Measurements from ENCODE around the gene HIPK2. TPM values are rescaled to one million over a fixed set of nuclear protein-coding genes. Genes with fewer than 3 reads are reported as not detected.

HIPK2 gene
- polyA plus RNA-seq, 3 donors = 1.6 to 12.1 (median 3.0) TPM

GRCh38 chr7:139776486-139777132 lies 1.2 kb downstream of the HIPK2 start:
- H3K79me2 ChIP-seq (ENCODE audit: insufficient read depth, low read length) = peaks cover 59% of the 10 kb centered on the region
- peak overlapping the region; percentile 94 for H3K4me2 ChIP-seq (replicated peaks; ENCODE audit: extremely low read depth, low read length, poor library complexity, severe bottlenecking)
- peak overlapping the region; percentile 89 for H3K9ac ChIP-seq (ENCODE audit: insufficient read depth, low read length, poor library complexity, severe bottlenecking)
- H3K4me1 ChIP-seq (ENCODE audit: control insufficient read depth in 1 of 2, insufficient read depth in 2 of 2, low read length in 2 of 2) = peaks cover 46 to 54% of the 10 kb centered on the region in 2 donors
- no peak for TF ChIP-seq CTCF (IDR thresholded peaks at IDR 0.05)
- peak overlapping the region; percentile 47 for H2AFZ ChIP-seq (ENCODE audit: insufficient read depth, low read depth, low read length, poor library complexity, severe bottlenecking)
- Mint-ChIP-seq H3K4me3 (peak overlapping the region; percentile 99 to 100), H3K27me3 (ENCODE audit: low read depth in 3 of 3) (peaks cover 19 to 22% (median 21%) of the 10 kb centered on the region in 3 donors), H3K9me3 (peaks cover 0 to 6% (median 0%) of the 10 kb centered on the region in 7 donors), H3K4me1 (peaks cover 52% of the 10 kb centered on the region), H3K36me3 (peaks cover 20 to 35% of the 10 kb centered on the region in 2 donors), H3K27ac (peak overlapping the region; percentile 90 to 99 (median 97))
- WGBS (ENCODE audit: insufficient coverage) = 0% methylated on average over 12 of the region's 26 CpGs
- H3K27ac ChIP-seq (ENCODE audit: low read depth in 1 of 2, low read length in 2 of 2) = peak overlapping the region; percentile 86 to 94
- peaks cover 12 to 15% of the 10 kb centered on the region in 2 donors for H3K27me3 ChIP-seq (ENCODE audit: control insufficient read depth in 2 of 2, insufficient read depth in 2 of 2, low read length in 2 of 2)
- intact Hi-C loops (cut with micrococcal nuclease) = loop anchor here (5.0 to 10.0 kb wide), 5 partner anchors 48 to 138 kb away; partner anchors contain the start of gene TBXAS1 (in 2 of the 2)
- peak in 2 of 3 donors; percentile 26 to 34 for DNase-seq
- peaks cover 0 to 7% of the 10 kb centered on the region in 2 donors for H3K36me3 ChIP-seq (replicated peaks in 1 of 2; ENCODE audit: control insufficient read depth in 1 of 2, insufficient read depth in 2 of 2, low read length in 2 of 2)
- peaks cover 32% of the 10 kb centered on the region for H4K20me1 ChIP-seq (ENCODE audit: insufficient read depth, low read length)
- peak overlapping the region; percentile 73 to 90 (median 89) for H3K4me3 ChIP-seq (replicated peaks in 1 of 3; ENCODE audit: low read depth in 2 of 3, low read length in 3 of 3)
- H3K9me3 ChIP-seq (replicated peaks in 1 of 2; ENCODE audit: control insufficient read depth in 1 of 2, insufficient read depth in 1 of 2, low read length in 2 of 2) = no peaks in the 10 kb centered on the region

GRCh38 chr7:139775829-139776266 lies 1.9 kb downstream of the HIPK2 start:
- 0% methylated on average over 1 of the region's 11 CpGs for WGBS (ENCODE audit: insufficient coverage)
- H3K27me3 Mint-ChIP-seq (ENCODE audit: low read depth in 3 of 3) = peaks cover 16 to 19% (median 18%) of the 10 kb centered on the region in 3 donors
- Histone ChIP-seq H3K4me1 (ENCODE audit: control insufficient read depth in 1 of 2, insufficient read depth in 2 of 2, low read length in 2 of 2) (peaks cover 53 to 61% of the 10 kb centered on the region in 2 donors), H3K4me3 (replicated peaks in 1 of 3; ENCODE audit: low read depth in 2 of 3, low read length in 3 of 3) (peak overlapping the region; percentile 73 to 90 (median 89)), H3K79me2 (ENCODE audit: insufficient read depth, low read length) (peaks cover 61% of the 10 kb centered on the region), H3K27ac (ENCODE audit: low read depth in 1 of 2, low read length in 2 of 2) (peak overlapping the region; percentile 38 to 94), H3K9ac (ENCODE audit: insufficient read depth, low read length, poor library complexity, severe bottlenecking) (peak overlapping the region; percentile 89), H3K27me3 (ENCODE audit: control insufficient read depth in 2 of 2, insufficient read depth in 2 of 2, low read length in 2 of 2) (peaks cover 12 to 15% of the 10 kb centered on the region in 2 donors), H2AFZ (ENCODE audit: insufficient read depth, low read depth, low read length, poor library complexity, severe bottlenecking) (peak overlapping the region; percentile 47), H3K9me3 (replicated peaks in 1 of 2; ENCODE audit: control insufficient read depth in 1 of 2, insufficient read depth in 1 of 2, low read length in 2 of 2) (no peaks in the 10 kb centered on the region), H4K20me1 (ENCODE audit: insufficient read depth, low read length) (peaks cover 37% of the 10 kb centered on the region), H3K36me3 (replicated peaks in 1 of 2; ENCODE audit: control insufficient read depth in 1 of 2, insufficient read depth in 2 of 2, low read length in 2 of 2) (peaks cover 0 to 7% of the 10 kb centered on the region in 2 donors), H3K4me2 (replicated peaks; ENCODE audit: extremely low read depth, low read length, poor library complexity, severe bottlenecking) (peak overlapping the region; percentile 94)
- peak overlapping the region; percentile 90 to 99 (median 97) for H3K27ac Mint-ChIP-seq
- H3K36me3 Mint-ChIP-seq = peaks cover 23 to 41% of the 10 kb centered on the region in 2 donors
- H3K4me3 Mint-ChIP-seq = peak overlapping the region; percentile 99 to 100
- peaks cover 0 to 6% (median 0%) of the 10 kb centered on the region in 7 donors for H3K9me3 Mint-ChIP-seq
- intact Hi-C loops (cut with micrococcal nuclease) = loop anchor here (5.0 to 10.0 kb wide), 5 partner anchors 49 to 139 kb away; partner anchors contain the start of gene TBXAS1 (in 2 of the 2)
- peak; percentile 64 to 81 (median 75) for DNase-seq
- peak; percentile 80 for TF ChIP-seq CTCF (IDR thresholded peaks at IDR 0.05)
- H3K4me1 Mint-ChIP-seq = peaks cover 60% of the 10 kb centered on the region

Measured in CD14-positive monocyte (primary cell).